TTC549 (cell line): ENCODE results near the gene KLLN.
"Not testable (repeated sequence)": the region's sequence is repeated elsewhere in the genome, so short reads cannot be mapped to it uniquely, and the experiment has no call there.

Source experiments
- FAIRE-seq: peaks from 2 replicates; lab custom pipeline; 2012; peaks lifted over from hg19 to GRCh38; lab: Jason Lieb, UNC

KLLN gene

GRCh38 chr10:87865241-87865881 lies 2.0 kb upstream of the KLLN start:
- FAIRE-seq: no peak

GRCh38 chr10:87864496-87865059 lies 1.2 kb upstream of the KLLN start:
- FAIRE-seq: no peak

- not testable (repeated sequence) for FAIRE-seq
Observed at GRCh38 chr10:87863951-87864495, 690 bp upstream of the KLLN start.

GRCh38 chr10:87862679-87863052 lies 667 bp downstream of the KLLN start:
- no peak for FAIRE-seq

GRCh38 chr10:87861953-87862678 lies 1.2 kb downstream of the KLLN start:
- no peak for FAIRE-seq

GRCh38 chr10:87861566-87861952 lies 1.8 kb downstream of the KLLN start:
- no peak for FAIRE-seq

- FAIRE-seq: no peak
Observed at GRCh38 chr10:87860816-87861403, 2.4 kb downstream of the KLLN start.

GRCh38 chr10:87860156-87860795 lies 3.1 kb downstream of the KLLN start:
- FAIRE-seq: no peak

GRCh38 chr10:87855665-87856064 lies 7.7 kb downstream of the KLLN start:
- not testable (repeated sequence) for FAIRE-seq

- not testable (repeated sequence) for FAIRE-seq
Observed at GRCh38 chr10:87855247-87855646, 8.1 kb downstream of the KLLN start.

GRCh38 chr10:87852089-87852488 lies 11.2 kb downstream of the KLLN start:
- no peak for FAIRE-seq

- peak; percentile 56 for FAIRE-seq
Observed at GRCh38 chr10:87850742-87851205, 12.6 kb downstream of the KLLN start.

GRCh38 chr10:87849001-87849400 lies 14.3 kb downstream of the KLLN start:
- FAIRE-seq: no peak

GRCh38 chr10:87847550-87847949 lies 15.8 kb downstream of the KLLN start:
- FAIRE-seq: no peak

- FAIRE-seq: not testable (repeated sequence)
Observed at GRCh38 chr10:87846711-87847110, 16.6 kb downstream of the KLLN start.

GRCh38 chr10:87846023-87846422 lies 17.3 kb downstream of the KLLN start:
- FAIRE-seq: no peak

GRCh38 chr10:87845624-87845998 lies 17.7 kb downstream of the KLLN start:
- no peak for FAIRE-seq

- FAIRE-seq: no peak
Observed at GRCh38 chr10:87844837-87845623, 18.3 kb downstream of the KLLN start.

- no peak for FAIRE-seq
Observed at GRCh38 chr10:87843714-87844113, 19.6 kb downstream of the KLLN start.

- peak; percentile 67 for FAIRE-seq
Observed at GRCh38 chr10:87842776-87843497, 20.4 kb downstream of the KLLN start.

- no peak for FAIRE-seq
Observed at GRCh38 chr10:87842220-87842641, 21.1 kb downstream of the KLLN start.
